ENCODE results near the gene GARIN5B.
A peak's percentile ranks its signal among the peaks of the same experiment; 100 is the strongest.

GARIN5B gene

GRCh38 chr19:55324662-55325061, 38.4 kb downstream of the GARIN5B start:
- no peak for DNase-seq (ENCODE audit: low read depth in 2 of 2)

GRCh38 chr19:55322204-55322885, 40.7 kb downstream of the GARIN5B start:
- DNase-seq (ENCODE audit: low read depth in 2 of 2): no peak

GRCh38 chr19:55321466-55322137, 41.5 kb downstream of the GARIN5B start:
- no peak for DNase-seq (ENCODE audit: low read depth in 2 of 2)

GRCh38 chr19:55320844-55321419, 42.1 kb downstream of the GARIN5B start:
- no peak for DNase-seq (ENCODE audit: low read depth in 2 of 2)

- no peak for DNase-seq (ENCODE audit: low read depth in 2 of 2)
These were observed 43.3 kb downstream of the GARIN5B start for GRCh38 chr19:55319785-55320184.

- DNase-seq (ENCODE audit: low read depth in 2 of 2): no peak
These were observed 46.4 kb downstream of the GARIN5B start for GRCh38 chr19:55316646-55317045.

- no peak for DNase-seq (ENCODE audit: low read depth in 2 of 2)
These were observed 47.0 kb downstream of the GARIN5B start for GRCh38 chr19:55315956-55316525.

- DNase-seq (ENCODE audit: low read depth in 2 of 2): no peak
These were observed 48.7 kb downstream of the GARIN5B start for GRCh38 chr19:55314396-55314795.

- DNase-seq (ENCODE audit: low read depth in 2 of 2): no peak
These were observed 50.2 kb downstream of the GARIN5B start for GRCh38 chr19:55312621-55313512.

GRCh38 chr19:55311797-55312196, 51.3 kb downstream of the GARIN5B start:
- DNase-seq (ENCODE audit: low read depth in 2 of 2): no peak

GRCh38 chr19:55311397-55311796, 51.7 kb downstream of the GARIN5B start:
- no peak for DNase-seq (ENCODE audit: low read depth in 2 of 2)

- DNase-seq (ENCODE audit: low read depth in 2 of 2): no peak
These were observed 52.6 kb downstream of the GARIN5B start for GRCh38 chr19:55310498-55310897.

- no peak for DNase-seq (ENCODE audit: low read depth in 2 of 2)
These were observed 53.6 kb downstream of the GARIN5B start for GRCh38 chr19:55309448-55309847.

- DNase-seq (ENCODE audit: low read depth in 2 of 2): no peak
These were observed 54.8 kb downstream of the GARIN5B start for GRCh38 chr19:55308281-55308680.

GRCh38 chr19:55306712-55307111, 56.3 kb downstream of the GARIN5B start:
- no peak for DNase-seq (ENCODE audit: low read depth in 2 of 2)

- no peak for DNase-seq (ENCODE audit: low read depth in 2 of 2)
These were observed 57.0 kb downstream of the GARIN5B start for GRCh38 chr19:55305983-55306562.

- DNase-seq (ENCODE audit: low read depth in 2 of 2): peak in 1 of 2 donors; percentile 20
These were observed 57.6 kb downstream of the GARIN5B start for GRCh38 chr19:55305491-55305890.

- DNase-seq (ENCODE audit: low read depth in 2 of 2): no peak
These were observed 58.1 kb downstream of the GARIN5B start for GRCh38 chr19:55304980-55305379.

Data from stimulated activated CD8-positive, alpha-beta memory T cell treated with anti-CD3 and anti-CD28 coated beads, Interleukin-2, amount 100 ng/mL, for 48 hours (primary cell).